ENCODE results near the gene THBS3.

THBS3 gene

GRCh38 chr1:155207806-155208540, at the start of gene THBS3:
Gene THBS3, minus strand, starts transcription at chr1:155207897. Its CDS starts 21 bp downstream, at chr1:155207876.
- no peak for DNase-seq (ENCODE audit: extremely low read depth, low read depth)
- TF ChIP-seq CTCF (IDR thresholded peaks at IDR 0.05; ENCODE audit: low read depth, low read length), result no peak

- no peak for TF ChIP-seq CTCF (IDR thresholded peaks at IDR 0.05; ENCODE audit: low read depth, low read length)
- no peak for DNase-seq (ENCODE audit: extremely low read depth, low read depth)
Observed at GRCh38 chr1:155256058-155256852, 48.6 kb upstream of the THBS3 start.

- TF ChIP-seq CTCF (IDR thresholded peaks at IDR 0.05; ENCODE audit: low read depth, low read length), result no peak
Observed at GRCh38 chr1:155255243-155256007, 47.7 kb upstream of the THBS3 start, which contains the start of gene ENTREP3. Gene ENTREP3, minus strand, starts transcription at chr1:155255483. Its CDS starts 606 bp downstream, at chr1:155254877.

GRCh38 chr1:155254714-155255242, 47.1 kb upstream of the THBS3 start:
- no peak for TF ChIP-seq CTCF (IDR thresholded peaks at IDR 0.05; ENCODE audit: low read depth, low read length)
- DNase-seq (ENCODE audit: extremely low read depth, low read depth), result no peak

More at GRCh38 chr1:155255243-155256007, 47.7 kb upstream of the THBS3 start, which contains the start of gene ENTREP3:
- peak; percentile 57 for DNase-seq (ENCODE audit: extremely low read depth, low read depth)

- no peak for TF ChIP-seq CTCF (IDR thresholded peaks at IDR 0.05; ENCODE audit: low read depth, low read length)
- DNase-seq (ENCODE audit: extremely low read depth, low read depth), result no peak
Observed at GRCh38 chr1:155254228-155254713, 46.6 kb upstream of the THBS3 start.

- no peak for TF ChIP-seq CTCF (IDR thresholded peaks at IDR 0.05; ENCODE audit: low read depth, low read length)
- no peak for DNase-seq (ENCODE audit: extremely low read depth, low read depth)
Observed at GRCh38 chr1:155253797-155254196, 46.1 kb upstream of the THBS3 start.
